WI38 (cell line): ENCODE results near the gene CAMKK2.
A peak's percentile ranks its signal among the peaks of the same experiment; 100 is the strongest.
"Not testable (repeated sequence)": the region's sequence is repeated elsewhere in the genome, so short reads cannot be mapped to it uniquely, and the experiment has no call there.

Source experiments
- H3K4me3 ChIP-seq: 2 replicates; pipeline ENCODE4 v1.5.1; 2011; ENCODE audit warnings: low read depth, mild to moderate bottlenecking, control low read depth, low read length
- TF ChIP-seq, protein P1 (sequence below): IDR thresholded peaks from 2 replicates; pipeline ENCODE4 v1.5.1; 2012; ENCODE audit warnings: low read depth, mild to moderate bottlenecking, control low read depth, low read length

CAMKK2 gene

DNA sequence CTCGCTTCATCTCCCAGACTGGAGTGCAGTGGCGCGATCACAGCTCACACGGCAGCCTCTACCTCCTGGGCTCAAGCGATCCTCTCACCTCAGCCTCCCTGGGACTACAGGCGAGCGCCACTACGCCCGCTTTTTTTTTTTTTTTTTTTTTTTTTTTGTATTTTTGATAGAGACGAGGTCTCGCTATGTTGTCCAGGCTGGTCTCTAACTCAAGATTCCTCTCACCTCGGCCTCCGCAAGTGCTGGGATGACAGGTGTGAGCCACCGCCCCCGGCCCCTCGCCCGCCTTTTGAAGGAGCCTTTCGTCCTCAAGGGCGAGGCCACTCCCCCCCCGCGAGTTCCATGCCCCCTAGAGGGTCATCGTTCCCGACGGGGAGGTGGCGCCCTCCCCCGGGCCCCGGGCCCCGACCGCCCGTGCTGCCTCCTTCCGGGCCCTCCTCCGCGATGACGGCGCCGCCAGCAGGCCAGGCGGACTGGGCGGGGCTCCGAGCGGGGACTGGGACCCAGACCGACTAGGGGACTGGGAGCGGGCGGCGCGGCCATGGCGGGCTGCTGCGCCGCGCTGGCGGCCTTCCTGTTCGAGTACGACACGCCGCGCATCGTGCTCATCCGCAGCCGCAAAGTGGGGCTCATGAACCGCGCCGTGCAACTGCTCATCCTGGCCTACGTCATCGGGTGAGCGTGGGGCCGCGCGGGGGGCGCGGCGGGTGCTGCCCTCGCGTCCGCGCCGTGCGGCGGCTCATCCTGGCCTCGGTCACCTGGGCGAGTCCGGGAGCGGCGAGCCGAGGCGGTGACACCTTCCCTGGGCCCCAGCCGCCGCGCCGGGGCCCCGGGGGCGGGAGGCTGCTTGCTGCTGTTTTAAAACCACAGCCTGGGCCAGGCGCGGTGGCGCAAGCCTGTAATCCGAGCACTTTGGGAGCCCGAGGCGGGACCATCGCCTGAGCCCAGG, 86.6 kb downstream of the CAMKK2 start, which contains the start of gene P2RX4:
P2RX4 (plus strand) TSS at position 506 of the 949 bp plus-strand sequence; CDS start at position 542, 36 bp downstream.
- H3K4me3 ChIP-seq: peak within 1 kb of the TSS; percentile 71
- TF ChIP-seq, protein P1, sequence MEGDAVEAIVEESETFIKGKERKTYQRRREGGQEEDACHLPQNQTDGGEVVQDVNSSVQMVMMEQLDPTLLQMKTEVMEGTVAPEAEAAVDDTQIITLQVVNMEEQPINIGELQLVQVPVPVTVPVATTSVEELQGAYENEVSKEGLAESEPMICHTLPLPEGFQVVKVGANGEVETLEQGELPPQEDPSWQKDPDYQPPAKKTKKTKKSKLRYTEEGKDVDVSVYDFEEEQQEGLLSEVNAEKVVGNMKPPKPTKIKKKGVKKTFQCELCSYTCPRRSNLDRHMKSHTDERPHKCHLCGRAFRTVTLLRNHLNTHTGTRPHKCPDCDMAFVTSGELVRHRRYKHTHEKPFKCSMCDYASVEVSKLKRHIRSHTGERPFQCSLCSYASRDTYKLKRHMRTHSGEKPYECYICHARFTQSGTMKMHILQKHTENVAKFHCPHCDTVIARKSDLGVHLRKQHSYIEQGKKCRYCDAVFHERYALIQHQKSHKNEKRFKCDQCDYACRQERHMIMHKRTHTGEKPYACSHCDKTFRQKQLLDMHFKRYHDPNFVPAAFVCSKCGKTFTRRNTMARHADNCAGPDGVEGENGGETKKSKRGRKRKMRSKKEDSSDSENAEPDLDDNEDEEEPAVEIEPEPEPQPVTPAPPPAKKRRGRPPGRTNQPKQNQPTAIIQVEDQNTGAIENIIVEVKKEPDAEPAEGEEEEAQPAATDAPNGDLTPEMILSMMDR: peak; percentile 7; the same call in 1 of the 2 replicates

DNA sequence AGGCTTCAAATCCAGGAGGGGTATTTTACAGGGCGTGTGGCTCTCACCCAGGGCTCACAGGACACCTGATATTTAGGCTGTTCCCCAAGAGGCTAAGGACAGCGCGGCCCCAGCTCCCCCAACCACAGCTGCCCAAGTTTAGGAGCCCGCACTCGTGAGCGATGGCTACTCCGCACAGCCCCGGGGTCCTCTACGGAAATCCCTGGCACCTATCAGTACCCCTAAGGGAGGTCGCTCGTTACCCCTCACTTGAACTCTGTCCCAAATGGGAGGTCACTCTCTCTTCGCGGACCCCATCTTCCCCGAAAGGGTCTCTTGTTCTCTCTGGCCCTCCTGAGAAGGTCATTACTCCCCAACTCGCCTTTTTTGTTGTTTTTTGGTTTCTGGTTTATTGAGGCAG, 87.3 kb downstream of the CAMKK2 start:
- H3K4me3 ChIP-seq: peak overlapping the region; percentile 71; the same call in 1 of the 2 replicates
- TF ChIP-seq, protein P1: no peak

DNA sequence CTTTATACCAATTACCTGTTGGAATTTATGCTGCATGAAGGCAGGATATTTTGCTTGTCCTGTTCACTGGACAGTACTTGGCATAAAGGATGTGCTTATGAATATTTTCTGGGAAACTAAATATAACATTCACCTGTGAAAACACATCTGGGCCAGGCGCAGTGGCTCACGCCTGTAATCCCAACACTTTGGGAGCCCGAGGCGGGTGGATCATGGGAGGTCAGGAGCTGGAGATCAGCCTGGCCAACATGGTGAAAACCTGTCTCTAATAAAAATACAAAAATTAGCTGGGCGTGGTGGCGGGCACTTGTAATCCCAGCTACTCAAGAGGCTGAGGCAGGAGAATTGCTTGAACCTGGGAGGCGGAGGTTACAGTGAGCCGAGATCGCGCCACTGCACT, 87.9 kb downstream of the CAMKK2 start:
- H3K4me3 ChIP-seq: not testable (repeated sequence)

DNA sequence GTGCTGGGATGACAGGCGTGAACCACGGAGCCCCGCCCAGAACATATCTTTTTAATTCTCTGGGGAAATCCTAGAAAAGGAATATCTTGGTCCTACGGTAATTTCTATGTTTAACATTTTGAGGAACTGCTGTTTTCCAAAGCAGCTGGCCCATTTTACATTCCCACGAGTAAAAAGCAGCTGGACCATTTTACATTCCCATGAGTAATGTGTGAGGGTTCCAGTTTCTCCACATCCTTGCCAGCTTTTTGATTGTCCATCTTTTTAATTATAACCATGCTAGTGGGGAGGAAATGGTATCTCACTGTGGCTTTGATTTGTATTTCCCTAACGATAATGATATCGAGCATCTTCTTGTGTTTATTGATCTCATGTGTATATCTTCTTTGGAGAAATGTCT, 91.0 kb downstream of the CAMKK2 start:
- TF ChIP-seq, protein P1: no peak
- H3K4me3 ChIP-seq: no peak overlapping the region

DNA sequence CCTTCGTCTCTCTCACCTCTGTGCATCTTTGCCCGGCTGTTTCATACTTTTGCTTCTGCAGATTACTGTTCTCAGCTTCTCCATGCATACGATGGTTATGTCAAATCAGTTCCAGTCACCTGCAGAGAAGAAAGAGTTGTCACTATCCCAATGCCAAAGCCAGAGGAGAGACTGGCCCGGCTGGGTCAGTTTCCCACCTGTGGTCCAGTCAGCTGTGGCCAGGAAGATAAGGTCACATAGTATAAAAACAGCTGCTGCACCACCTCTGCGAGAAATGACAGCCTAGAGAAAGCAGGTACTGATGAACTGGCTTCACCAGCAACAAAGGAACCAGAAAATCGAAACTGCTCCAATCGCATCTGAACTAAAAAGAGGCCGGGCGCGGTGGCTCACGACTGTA, 93.0 kb downstream of the CAMKK2 start:
- TF ChIP-seq, protein P1: no peak
- H3K4me3 ChIP-seq: no peak overlapping the region

DNA sequence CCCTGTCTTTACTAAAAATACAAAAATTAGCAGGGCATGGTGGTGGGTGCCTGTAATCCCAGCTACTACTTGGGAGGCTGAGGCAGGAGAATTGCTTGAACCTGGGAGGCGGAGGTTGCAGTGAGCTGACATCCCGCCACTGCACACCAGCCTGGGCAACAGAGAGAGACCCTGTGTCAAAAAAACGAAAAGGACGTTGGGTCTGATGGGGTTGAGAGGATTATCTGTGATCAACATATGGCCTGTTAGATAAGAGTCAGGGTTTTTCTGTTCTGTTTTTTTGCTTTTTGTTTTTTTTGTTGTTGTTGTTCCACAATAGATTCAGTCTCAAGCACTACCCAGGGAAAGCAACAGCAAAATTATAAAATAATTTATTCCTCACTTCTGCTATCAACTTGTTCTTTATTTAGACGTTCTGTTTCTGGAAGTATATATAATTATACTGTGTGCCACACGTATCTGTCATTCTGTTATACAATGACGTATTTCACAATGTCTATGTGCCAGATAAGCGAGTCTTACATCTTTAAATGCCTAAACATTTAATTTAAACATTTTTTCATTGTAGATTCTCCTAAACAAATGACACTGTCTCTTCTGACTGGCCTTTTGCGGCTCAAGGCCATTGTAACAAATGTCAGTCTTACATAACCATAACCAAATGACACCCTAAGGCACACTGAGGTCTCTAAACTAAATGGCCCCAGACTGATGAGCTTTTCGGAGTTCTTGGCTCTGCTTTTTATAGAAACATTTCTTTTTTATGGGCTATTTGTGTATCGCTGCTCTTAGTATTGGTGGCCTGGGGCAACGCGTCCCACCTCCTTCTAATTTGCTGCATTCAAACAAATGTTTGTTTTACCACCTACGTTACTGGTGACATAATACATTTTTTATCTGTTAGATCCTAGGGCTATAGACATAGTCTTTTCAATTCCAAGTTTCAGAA, 93.8 kb downstream of the CAMKK2 start:
- no peak overlapping the region for H3K4me3 ChIP-seq
- TF ChIP-seq, protein P1: no peak

DNA sequence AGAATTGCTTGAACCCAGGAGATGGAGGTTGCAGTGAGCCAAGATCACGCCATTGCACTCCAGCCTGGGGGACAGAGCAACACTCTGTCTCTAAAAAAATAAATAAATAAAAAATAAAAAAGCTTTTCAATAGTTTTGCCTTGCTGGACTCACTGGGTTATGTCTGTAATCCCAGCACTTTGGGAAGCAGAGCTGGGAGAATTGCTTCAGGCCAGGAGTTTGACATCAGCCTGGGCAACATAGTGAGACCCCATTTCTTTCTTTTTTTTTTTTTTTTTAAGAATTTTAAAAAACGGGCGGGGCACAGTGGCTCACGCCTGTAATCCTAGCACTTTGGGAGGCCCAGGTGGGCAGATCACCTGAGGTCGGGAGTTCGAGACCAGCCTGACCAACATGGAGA, 95.4 kb downstream of the CAMKK2 start:
- not testable (repeated sequence) for H3K4me3 ChIP-seq

DNA sequence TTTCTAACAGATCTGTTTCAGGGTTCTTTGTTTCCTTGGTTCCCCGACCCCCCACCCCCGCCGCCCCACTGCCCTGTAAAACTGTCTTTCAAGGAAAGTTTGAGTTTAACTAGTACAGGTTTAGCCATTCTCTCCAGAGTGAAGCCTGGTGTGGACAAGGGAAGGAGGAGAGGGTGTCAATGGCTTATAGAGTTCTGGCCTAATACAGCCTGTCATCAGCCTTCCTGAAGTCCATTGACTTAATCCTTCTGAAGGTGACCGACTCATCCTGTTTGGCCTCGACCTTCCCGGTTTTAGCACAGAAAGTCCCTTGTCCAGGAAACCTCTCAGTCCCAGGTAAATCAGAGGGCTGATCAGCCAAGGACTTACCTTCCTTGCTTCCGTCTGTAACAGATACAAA, 97.6 kb downstream of the CAMKK2 start:
- no peak overlapping the region for H3K4me3 ChIP-seq
- TF ChIP-seq, protein P1: no peak
